Inflammatory macrophage (primary cell): ENCODE measurements around the gene ARF3.
A peak's percentile ranks its signal among the peaks of the same experiment; 100 is the strongest.

Experiments
- DNase-seq, 2 donors: peaks; one replicate each; pipeline ENCODE4 v3.0.0-alpha.2; 2020 to 2022

The ARF3 gene

GRCh38 chr12:48981757-48982157 is 24.5 kb upstream of the ARF3 start:
- no peak for DNase-seq

GRCh38 chr12:48980953-48981756 is 23.9 kb upstream of the ARF3 start:
- DNase-seq: peak; percentile 49 to 51

GRCh38 chr12:48980389-48980952 is 23.2 kb upstream of the ARF3 start:
- DNase-seq: no peak

GRCh38 chr12:48979602-48980388 is 22.5 kb upstream of the ARF3 start:
- no peak for DNase-seq

GRCh38 chr12:48978741-48979601 is 21.7 kb upstream of the ARF3 start:
- no peak for DNase-seq

GRCh38 chr12:48978291-48978740 is 21.0 kb upstream of the ARF3 start, which contains the start of gene WNT1:
WNT1 (plus strand) TSS chr12:48978322; CDS start chr12:48978651, 329 bp downstream.
- DNase-seq: no peak

- peak; percentile 48 to 75 for DNase-seq
Observed at GRCh38 chr12:48977290-48978281, 20.3 kb upstream of the ARF3 start.

GRCh38 chr12:48973941-48974673 is 16.8 kb upstream of the ARF3 start:
- DNase-seq: peak; percentile 25 to 48

GRCh38 chr12:48973531-48973930 is 16.2 kb upstream of the ARF3 start:
- peak; percentile 55 to 68 for DNase-seq

GRCh38 chr12:48972952-48973483 is 15.7 kb upstream of the ARF3 start:
- no peak for DNase-seq

GRCh38 chr12:48972213-48972951 is 15.1 kb upstream of the ARF3 start:
- DNase-seq: peak in 1 of 2 donors; percentile 24

GRCh38 chr12:48970702-48971334 is 13.5 kb upstream of the ARF3 start:
- DNase-seq: no peak

- no peak for DNase-seq
Observed at GRCh38 chr12:48969833-48970701, 12.8 kb upstream of the ARF3 start.

- no peak for DNase-seq
Observed at GRCh38 chr12:48969160-48969771, 12.0 kb upstream of the ARF3 start.

- DNase-seq: no peak
Observed at GRCh38 chr12:48968467-48968866, 11.2 kb upstream of the ARF3 start.

GRCh38 chr12:48967991-48968390 is 10.7 kb upstream of the ARF3 start:
- DNase-seq: no peak
